Measurements from ENCODE around the gene CCDC149.

Gene CCDC149

DNA sequence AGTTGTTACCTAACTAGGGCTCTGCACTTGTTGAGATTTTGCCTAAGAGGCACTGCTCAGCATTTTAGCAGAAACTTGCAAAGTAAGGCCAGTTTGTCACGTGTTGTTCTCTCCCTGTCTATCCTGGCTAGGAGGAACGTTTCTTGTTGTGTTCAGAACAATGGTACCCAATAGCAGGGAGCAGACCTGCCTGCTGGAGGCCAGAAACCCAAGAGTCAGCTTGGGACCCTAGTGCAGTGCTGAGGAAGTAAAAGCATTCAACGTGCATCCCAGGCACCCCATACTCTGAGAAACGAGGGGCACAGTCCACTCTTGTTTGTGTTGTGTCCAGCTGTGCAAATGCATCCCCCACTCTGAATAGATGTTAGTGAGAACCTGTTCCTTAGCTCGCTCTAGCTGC lies 75.1 kb downstream of the CCDC149 start:
- no peak for DNase-seq

DNA sequence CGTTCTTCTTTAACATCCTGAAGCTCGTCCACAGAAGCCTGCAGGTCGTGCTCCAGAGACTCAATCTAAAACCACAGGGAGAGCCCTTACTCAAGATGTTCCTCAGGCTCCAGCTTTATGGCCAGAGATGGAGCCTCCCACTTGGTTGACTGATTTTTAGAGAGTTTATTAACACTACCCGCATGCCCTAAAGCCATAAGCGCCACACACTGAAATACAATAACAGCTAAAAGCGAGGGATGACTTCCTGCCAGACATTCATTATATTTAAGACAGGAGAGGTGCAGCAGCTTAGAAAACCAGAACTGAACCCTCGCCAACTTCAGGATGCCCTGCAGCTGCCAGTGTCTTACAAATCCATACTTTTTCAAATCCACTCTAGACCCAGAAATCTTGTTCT lies 75.5 kb downstream of the CCDC149 start:
- DNase-seq: no peak

DNA sequence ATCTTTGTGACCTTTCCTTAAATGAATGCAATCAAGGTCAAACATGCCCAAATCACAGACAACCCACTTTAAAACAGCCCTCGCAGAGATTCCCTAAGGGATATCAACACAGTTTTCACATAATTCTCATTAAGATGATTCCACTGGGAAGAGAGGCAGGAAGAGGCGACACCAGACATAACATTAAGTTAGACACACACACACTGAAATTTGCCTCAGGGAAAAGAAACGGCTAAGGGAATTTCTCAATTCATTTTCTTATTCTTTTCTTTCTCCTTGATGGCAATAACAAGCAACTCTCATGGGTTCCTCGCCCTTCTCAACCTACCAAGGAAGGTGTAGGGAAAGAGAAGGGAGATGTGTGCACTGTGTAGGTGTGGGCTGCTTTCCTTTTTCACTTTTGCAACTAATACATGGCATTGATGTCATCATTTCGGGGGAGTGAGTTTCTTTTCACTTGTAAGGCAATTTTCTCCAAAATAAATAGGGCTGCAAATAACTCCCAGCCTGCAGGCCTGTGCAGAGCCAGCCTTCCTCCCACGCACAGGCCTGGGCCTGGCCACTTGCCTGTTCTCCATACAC lies 76.1 kb downstream of the CCDC149 start:
- DNase-seq: no peak

DNA sequence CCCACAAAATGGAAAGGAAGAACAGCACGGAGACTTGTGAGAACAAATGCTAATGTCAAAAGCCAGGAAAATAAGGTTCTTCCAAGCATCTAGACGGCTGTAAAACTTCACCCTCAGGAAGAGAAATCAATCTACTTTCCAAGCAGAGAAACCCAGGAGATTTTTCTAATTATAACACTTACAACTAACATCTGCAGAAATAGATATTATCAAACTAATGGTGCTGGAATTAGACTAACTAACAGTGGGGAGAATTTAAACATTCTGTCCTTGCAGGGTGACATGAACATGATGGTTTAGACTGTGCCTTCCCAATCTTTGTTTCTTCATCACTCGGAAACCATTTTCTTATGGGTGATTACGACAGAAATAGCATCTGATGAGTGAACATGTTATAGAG lies 77.1 kb downstream of the CCDC149 start:
- DNase-seq: no peak

DNA sequence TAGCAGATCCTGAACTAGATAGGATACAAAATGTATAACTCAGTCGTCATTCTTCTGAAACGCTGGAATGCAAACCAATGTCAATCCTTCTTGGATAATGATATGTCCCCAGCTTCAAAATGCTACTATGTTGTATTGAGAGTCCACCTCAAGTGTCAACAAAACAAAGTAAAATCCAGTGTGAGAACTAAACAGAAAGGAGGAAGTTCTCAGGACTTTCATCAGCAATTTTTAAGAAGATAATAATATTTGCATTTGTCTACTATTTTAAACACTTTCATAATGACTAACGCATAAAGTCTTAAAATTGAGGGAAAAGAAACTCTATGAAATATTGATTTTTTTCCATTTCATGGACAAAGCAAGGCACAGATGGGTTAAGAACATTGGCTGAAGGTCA lies 81.2 kb downstream of the CCDC149 start:
- DNase-seq: no peak

DNA sequence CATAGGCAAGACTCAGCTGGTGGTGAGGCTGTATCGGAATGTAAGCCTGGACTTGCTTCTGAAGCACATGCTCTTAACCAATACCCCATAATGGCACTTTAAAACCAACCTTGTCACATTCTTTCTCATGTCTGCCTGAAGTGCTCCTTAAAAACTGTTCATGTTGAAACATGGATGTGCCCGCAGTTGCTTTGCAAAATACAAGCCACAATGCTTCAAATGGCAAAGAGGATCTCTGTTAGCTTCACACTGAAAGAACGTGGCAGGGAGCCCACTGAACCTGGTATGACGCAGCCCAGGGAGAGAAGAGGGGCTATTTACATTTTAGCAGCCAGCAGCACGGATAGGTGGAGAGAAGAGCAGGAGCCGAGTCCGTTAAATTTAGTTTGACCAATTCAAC lies 88.1 kb downstream of the CCDC149 start:
- DNase-seq: no peak

DNA sequence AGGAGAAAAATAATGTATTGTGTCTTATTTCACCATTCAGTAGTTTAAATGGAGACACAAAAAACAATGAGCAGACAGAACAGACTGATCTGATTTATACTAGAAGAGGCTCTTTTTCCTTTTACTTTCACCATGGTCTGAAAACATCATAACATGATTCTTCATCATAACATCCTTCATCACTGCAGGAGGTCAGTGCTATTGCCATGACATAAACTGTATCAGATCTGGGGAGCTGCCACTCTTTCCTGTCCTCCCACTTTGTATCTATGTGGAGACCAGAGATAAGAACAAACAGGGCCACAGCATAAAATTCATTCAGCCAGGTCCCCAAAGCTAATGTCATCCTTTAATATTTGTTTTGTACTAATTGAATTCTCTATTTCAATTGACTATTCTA lies 92.3 kb downstream of the CCDC149 start:
- no peak for DNase-seq

DNA sequence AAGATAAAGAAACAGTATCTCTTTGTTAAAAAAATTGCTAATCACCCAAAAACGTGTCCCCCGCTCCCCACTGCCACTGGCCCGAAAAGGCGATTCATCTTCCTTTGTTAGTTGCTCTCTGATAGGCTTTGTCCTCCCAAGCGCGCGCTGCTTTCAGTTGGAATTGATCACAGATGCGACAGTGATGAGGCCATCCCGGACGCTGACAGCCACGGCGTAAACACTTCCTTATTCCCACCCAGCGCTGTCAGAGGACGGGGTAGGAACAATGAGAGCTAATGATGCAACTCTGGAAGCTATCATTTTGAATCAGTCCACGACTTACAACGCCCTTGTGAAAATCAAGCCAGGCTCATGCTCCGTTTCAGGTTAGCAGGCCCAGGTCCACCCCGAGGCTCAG lies 96.0 kb downstream of the CCDC149 start:
- DNase-seq: no peak

DNA sequence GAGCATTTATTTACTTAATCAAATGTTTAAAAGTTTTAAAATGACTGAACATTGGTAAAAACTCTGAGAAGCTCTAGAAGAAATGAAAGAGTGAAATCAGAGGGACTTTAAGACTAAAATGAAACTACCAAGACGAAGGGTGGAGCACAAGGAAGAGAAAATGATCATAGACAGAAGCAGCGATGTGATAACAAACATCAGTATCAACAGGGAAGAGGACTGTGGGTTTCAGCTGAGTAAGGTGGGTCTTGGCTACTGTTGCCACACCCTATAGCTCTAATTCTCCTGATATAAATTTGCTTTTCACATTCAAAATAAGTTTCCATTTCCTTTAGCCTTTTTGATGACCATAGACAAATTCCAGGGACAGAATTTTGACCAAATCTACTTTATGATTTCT lies 99.1 kb downstream of the CCDC149 start:
- no peak for DNase-seq

DNA sequence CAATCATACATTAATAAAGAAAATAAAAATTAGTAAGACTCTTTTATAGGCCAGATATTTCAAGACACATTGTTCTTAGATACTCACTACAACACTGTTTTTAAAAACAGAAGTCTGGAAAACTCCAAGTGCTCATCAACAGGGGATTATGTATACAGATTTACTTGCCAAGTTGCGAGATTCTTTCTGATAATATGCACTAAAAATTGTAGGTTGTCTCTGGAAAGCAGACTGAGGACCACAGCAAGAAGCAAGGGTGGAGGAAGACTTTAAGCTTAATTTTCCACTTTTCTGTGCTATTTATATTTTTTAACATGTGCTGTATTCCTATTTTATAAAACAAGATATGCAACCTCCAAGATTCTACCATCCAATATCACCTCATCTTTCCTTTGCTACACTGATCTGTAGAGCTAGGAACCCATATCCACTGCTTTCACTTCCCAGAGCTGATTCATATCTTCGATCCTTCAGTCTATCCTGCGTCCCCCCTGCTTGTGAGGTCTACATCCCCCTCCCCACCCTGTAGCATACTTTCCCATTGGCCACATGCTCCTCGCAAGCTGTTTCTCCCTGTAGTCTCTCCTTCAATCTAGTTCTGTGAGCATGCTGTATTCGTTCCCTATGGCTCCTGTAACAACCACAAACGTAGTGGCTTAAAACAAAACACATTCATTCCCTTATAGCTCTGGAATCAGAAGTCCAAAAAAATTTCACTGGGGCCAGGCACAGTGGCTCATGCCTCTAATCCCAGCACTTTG lies 101.8 kb downstream of the CCDC149 start:
- DNase-seq: no peak

DNA sequence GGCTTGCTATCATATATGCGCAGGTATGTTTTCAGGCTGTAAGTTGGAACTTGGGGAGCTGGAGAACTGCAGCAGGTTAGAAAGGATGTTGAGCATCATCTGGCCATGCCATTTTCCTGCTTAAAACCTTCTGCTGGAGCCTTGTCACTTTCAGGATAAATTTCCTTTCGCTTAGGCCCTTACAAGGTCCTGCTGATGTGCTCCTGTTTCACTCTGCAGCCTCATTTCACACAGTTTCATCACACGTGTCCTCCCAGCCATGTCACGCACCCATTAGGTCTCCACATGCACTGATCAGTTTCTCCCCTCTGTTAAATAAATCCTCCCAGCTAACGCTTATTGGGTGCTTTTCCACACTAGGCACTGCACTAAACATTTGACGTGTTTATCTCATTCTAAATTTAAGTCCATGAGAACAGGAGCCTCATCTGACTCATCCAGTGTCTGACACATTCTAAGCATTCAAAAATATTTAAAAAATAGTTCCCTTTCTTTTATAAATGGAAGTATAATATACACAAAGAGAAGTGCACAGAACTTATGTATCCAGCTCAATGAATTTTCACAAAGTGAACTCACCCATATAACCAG lies 102.9 kb downstream of the CCDC149 start:
- DNase-seq: no peak

DNA sequence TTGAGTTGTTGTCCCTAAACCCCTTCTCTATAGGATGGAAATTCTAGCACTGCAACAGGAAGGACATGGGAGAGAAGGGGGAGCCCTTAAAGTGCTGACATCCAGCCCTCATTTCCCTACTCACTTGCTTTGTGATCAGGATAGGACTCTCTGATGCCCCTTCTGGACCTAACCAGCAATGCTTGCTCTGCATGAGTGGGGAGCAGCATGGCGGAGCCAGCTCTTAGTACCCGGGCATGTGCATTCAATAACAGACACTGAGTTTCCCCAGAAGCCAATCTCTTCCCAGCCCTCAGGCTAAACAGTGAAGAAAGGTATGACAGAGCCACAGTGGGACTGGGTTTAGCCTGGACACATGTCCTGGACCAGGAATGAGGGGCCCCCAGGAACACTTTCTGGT lies 103.5 kb downstream of the CCDC149 start:
- no peak for DNase-seq

DNA sequence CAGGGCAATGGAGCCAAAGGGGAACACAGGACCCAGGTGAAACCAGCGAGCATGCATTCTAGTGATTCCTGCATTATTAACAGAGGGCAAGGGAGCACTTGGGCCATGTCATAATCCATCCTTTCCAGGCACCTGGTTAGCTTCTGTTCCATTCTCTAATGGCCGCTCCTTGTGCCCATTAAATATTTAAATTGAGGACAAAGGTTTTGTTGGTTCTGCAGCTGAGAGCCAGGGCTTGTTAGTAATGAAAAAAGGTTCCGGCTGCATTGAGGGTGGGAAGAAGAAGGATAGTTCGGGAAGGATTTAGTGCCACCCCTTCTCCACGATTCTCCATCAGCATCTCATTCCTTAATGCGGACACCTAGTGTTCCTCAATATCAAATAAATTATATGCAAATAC lies 103.9 kb downstream of the CCDC149 start:
- no peak for DNase-seq

DNA sequence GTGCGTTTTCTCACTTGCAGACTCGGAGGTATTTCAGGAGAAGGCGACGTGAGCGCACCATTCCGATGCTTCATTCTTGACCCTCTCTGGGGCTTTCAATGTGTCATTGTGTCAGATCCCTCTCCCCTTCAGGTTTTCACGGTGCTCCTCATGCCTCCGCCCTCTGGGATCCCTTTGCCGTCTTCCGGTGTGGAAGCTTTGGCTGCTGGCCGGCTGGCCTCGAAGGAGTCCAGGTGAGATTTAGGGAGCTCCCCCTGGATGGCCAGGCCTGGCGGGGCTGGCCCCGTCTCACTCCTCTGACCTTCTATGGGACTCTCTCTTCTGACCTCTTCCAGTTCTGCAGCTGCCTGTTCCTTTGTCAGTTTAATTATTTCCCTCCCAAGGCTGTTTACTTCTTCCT lies 104.6 kb downstream of the CCDC149 start:
- DNase-seq: no peak

DNA sequence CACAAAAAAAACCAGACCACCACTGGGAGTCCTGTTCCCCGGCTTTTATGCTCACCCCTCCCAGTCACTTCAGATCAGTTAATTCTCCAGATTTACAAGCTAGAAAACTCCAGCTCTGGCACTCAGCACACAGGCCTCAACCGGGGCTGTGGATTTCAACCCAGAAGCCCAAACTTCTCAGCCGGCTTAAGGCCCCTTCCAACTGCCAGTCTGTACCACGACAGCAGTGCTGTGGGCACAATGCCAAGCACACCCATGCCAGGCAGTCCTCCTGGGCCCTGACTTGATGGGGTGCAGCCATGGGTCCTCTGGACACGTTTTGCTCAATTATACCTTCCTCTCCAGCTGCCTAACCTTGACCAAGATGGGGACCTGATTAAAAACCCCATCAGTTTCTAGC lies 105.2 kb downstream of the CCDC149 start:
- DNase-seq: no peak

DNA sequence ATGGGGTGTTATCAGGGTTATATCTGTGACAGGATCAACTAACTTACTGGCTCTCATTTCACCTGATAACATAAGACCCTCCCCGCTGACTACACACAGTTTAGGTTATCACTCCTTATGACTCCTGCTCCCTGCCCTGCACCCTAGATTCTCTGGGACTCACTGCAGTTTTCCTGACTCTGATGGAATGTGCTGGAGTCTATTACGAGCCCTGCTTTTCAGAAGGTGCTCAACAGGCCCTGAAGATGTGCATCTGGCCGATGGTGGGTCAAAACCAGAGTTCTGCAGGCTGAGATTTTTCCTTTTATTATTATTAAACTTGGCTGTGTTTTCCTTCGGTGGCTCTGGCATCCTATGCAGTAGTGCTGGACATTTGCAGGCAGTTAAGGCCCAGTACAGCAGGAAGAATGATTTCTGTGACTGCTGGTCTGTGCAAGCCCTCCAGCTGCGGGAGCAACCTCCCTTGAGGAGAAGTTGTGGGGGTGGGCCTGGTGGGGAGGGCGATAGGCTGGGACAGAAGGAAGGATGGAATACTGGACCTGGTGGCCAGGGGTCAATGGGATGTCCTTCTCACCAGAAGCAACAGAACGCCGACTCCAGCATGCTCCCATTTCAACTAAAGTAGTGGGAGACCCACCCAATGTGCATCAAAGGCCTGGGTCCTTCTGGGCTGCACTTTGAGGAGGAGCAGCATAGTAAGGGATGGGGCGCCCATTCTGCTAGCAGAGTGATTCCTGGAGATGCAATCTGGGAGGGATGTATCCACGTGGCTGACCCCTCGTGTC lies 106.4 kb downstream of the CCDC149 start:
- no peak for DNase-seq

DNA sequence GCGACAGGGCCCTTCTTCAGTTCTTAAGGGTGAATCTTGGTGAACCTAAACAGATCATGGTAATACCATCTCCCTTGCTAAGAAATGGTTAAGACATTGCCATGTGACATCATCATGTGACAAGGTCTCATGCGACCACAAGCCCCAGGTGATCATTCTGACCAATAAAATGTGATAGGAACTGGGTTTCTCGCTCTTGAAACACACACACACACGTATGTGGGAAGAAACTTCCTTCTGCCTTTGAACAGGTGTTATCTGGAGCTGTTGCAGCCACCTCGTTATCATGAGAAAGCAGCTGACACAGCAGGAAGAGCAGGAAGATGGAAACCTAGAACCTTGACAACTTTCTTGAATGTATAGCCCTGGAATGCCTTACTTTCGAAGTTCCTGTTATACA lies 107.3 kb downstream of the CCDC149 start:
- DNase-seq: no peak

DNA sequence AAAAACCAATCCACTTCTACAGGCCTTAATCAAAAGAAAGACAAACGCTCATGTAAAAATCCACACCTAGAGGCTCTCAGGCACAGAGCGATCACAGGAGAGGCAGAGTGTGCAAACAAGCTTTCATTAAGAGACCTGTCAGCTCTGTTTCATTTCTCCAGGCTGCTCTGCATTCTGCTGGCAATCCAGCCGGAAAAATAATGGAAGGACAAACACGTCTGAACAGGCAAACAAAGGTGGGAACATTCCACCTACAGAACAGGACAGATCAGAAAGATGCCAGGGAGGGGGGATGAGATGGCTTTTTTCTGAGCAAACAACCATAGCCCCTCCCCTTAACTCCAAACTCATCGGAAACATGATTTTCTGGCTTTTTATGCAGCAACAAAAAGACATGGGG lies 107.8 kb downstream of the CCDC149 start:
- DNase-seq: no peak

DNA sequence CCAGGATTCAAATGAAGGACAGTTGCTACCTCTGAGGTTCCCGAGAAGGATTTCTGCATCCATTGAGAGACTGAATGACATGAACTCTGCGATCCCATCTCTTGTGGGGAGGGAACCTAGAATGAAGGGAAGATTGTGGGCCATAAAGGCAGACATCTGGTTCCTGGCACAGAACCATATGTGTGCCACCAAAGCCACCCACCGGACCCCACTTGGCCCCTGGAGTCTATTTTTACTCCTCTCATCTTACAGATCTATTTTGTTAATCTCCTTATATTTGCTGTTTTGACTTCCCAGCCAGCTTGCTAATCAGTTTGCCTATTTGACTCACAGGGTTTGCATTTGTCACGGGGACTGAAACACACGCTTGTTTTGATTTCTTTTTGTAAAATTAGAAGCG lies 110.2 kb downstream of the CCDC149 start:
- no peak for DNase-seq

DNA sequence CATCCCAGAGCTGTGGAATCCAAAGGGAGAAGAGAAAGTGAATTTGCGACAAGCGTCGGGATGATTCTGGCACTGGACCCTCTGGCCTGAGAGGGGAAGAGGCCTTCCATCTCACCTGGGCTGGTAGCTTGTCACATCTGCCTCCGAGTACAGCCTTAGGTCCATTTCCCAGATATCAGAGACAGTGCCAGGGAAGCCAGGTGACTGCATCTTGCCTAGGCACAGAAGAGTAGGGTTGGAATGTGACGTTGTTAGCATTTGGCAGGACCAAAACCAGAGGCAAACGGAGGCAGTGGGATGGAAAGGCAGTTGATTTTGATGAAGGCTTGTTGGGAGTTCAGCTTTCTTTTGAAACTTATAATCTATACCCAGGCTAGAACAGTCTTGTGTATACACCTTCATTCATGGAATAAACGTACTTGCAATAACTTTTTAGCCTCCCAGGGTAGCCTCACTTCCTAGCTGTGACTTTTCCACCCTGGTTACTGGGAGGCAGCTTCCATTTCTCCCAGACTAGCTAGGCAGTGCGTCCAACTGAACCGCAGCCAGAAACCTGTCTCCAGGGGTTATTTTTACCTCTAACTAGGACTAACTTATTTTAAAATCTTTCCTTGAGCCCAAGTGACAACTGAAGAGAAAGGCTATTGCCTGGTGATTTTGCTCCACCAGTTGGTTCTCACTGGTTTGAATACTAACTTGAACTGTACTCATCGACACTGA lies 111.5 kb downstream of the CCDC149 start:
- DNase-seq: no peak

DNA sequence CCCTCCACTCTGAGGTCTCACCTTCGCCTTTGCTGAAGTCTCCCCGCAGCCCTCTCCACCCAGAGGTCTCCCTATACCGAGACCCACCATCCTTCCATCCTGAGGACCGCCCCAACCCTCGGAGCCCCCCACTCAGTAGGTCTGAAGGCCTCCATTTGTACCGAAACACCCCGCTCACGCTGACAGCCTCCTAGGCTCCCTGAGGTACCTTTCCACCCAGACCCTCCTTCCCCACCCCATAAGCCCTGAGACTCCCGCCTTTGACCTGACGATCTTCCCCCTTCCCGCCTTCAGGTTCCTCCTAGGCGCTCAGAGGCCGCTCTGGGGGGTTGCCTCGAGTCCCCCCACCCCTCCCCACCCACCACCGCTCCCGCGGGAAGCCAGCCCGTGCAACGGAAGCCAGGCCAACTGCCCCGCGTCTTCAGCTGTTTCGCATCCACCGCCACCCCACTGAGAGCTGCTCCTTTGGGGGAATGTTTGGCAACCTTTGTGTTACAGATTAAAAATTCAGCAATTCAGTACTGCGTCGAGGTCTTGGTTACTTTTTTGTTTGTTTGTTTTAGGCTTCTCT lies 112.4 kb downstream of the CCDC149 start:
- DNase-seq: no peak

DNA sequence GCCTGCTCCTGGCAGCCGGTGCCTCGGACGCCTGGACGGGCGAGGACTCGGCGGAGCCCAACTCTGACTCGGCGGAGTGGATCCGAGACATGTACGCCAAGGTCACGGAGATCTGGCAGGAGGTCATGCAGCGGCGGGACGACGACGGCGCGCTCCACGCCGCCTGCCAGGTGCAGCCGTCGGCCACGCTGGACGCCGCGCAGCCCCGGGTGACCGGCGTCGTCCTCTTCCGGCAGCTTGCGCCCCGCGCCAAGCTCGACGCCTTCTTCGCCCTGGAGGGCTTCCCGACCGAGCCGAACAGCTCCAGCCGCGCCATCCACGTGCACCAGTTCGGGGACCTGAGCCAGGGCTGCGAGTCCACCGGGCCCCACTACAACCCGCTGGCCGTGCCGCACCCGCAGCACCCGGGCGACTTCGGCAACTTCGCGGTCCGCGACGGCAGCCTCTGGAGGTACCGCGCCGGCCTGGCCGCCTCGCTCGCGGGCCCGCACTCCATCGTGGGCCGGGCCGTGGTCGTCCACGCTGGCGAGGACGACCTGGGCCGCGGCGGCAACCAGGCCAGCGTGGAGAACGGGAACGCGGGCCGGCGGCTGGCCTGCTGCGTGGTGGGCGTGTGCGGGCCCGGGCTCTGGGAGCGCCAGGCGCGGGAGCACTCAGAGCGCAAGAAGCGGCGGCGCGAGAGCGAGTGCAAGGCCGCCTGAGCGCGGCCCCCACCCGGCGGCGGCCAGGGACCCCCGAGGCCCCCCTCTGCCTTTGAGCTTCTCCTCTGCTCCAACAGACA lies 113.1 kb downstream of the CCDC149 start:
- no peak for DNase-seq
